WTC11 (cell line): ENCODE results near the gene URI1. TPM values are rescaled to one million over a fixed set of nuclear protein-coding genes. Genes with fewer than 3 reads are reported as not detected.

Source experiments
- AR ChIP-seq: fragments of 250-450 bp; sonication (Bioruptor Pico); IDR thresholded peaks from 2 replicates; pipeline ENCODE4 v1.9.0; 2021; ENCODE audit warnings: mild to moderate bottlenecking
- ARID4B ChIP-seq: sonication (generic); formaldehyde crosslinking; IDR thresholded peaks from 2 replicates; pipeline ENCODE4 v1.8.0; 2023; ENCODE audit warnings: missing genetic modification reagents, mild to moderate bottlenecking, borderline replicate concordance
- ATF6 ChIP-seq: sonication (generic); formaldehyde crosslinking; IDR thresholded peaks from 2 replicates; pipeline ENCODE4 v1.8.1; 2023; ENCODE audit warnings: mild to moderate bottlenecking, missing genetic modification reagents
- CREB1 ChIP-seq: sonication (generic); formaldehyde crosslinking; IDR thresholded peaks from 2 replicates; pipeline ENCODE4 v1.8.0; 2023; ENCODE audit warnings: mild to moderate bottlenecking, missing genetic modification reagents
- ERG ChIP-seq: fragments of 250-450 bp; sonication (Bioruptor Pico); IDR thresholded peaks from 2 replicates; pipeline ENCODE4 v1.8.0; 2021; ENCODE audit warnings: mild to moderate bottlenecking
- ETV6 ChIP-seq: sonication (generic); formaldehyde crosslinking; IDR thresholded peaks from 2 replicates; pipeline ENCODE4 v1.8.1; 2022; ENCODE audit warnings: mild to moderate bottlenecking, missing genetic modification reagents
- GTF2I ChIP-seq: fragments of 250-450 bp; sonication (Bioruptor Pico); conservative IDR thresholded peaks from 2 replicates; pipeline ENCODE4 v1.4.0; 2021; ENCODE audit warnings: mild to moderate bottlenecking
- JUN ChIP-seq: sonication (generic); formaldehyde crosslinking; IDR thresholded peaks from 2 replicates; pipeline ENCODE4 v1.8.0; 2023; ENCODE audit warnings: mild to moderate bottlenecking, missing genetic modification reagents
- NFE2L1 ChIP-seq: sonication (generic); formaldehyde crosslinking; IDR thresholded peaks from 2 replicates; pipeline ENCODE4 v1.8.1; 2023; ENCODE audit warnings: missing genetic modification reagents
- NR2C2 ChIP-seq: sonication (generic); formaldehyde crosslinking; IDR thresholded peaks from 2 replicates; pipeline ENCODE4 v1.8.0; 2022; ENCODE audit warnings: mild to moderate bottlenecking, missing genetic modification reagents
- SMAD3 ChIP-seq: sonication (generic); formaldehyde crosslinking; IDR thresholded peaks from 2 replicates; pipeline ENCODE4 v1.8.0; 2022; ENCODE audit warnings: missing genetic modification reagents, mild to moderate bottlenecking, borderline replicate concordance
- SOX15 ChIP-seq: fragments of 250-450 bp; sonication (Bioruptor Pico); IDR thresholded peaks from 2 replicates; pipeline ENCODE4 v1.9.0; 2021; ENCODE audit warnings: mild to moderate bottlenecking
- TCF7 ChIP-seq: sonication (generic); formaldehyde crosslinking; IDR thresholded peaks from 2 replicates; pipeline ENCODE4 v1.8.0; 2022; ENCODE audit warnings: mild to moderate bottlenecking, low read depth, missing genetic modification reagents, moderate library complexity
- TEAD4 ChIP-seq: sonication (generic); formaldehyde crosslinking; IDR thresholded peaks from 2 replicates; pipeline ENCODE4 v1.8.0; 2022; ENCODE audit warnings: mild to moderate bottlenecking, missing genetic modification reagents
- TP53 ChIP-seq: sonication (generic); formaldehyde crosslinking; IDR thresholded peaks from 2 replicates; pipeline ENCODE4 v1.8.1; 2023; ENCODE audit warnings: mild to moderate bottlenecking, missing genetic modification reagents
- ZNF232 ChIP-seq: sonication (generic); formaldehyde crosslinking; IDR thresholded peaks from 2 replicates; pipeline ENCODE4 v1.8.0; 2022; ENCODE audit warnings: mild to moderate bottlenecking, missing genetic modification reagents
- ZNF396 ChIP-seq: fragments of 250-450 bp; sonication (Bioruptor Pico); IDR thresholded peaks from 2 replicates; pipeline ENCODE4 v1.8.0; 2021; ENCODE audit warnings: mild to moderate bottlenecking, moderate library complexity, borderline replicate concordance
- ZNF425 ChIP-seq: fragments of 250-450 bp; sonication (Bioruptor Pico); conservative IDR thresholded peaks from 2 replicates; pipeline ENCODE4 v1.9.0; 2021; ENCODE audit warnings: mild to moderate bottlenecking
- ZSCAN18 ChIP-seq: fragments of 250-450 bp; sonication (Bioruptor Pico); IDR thresholded peaks from 2 replicates; pipeline ENCODE4 v2.1.2; 2022; ENCODE audit warnings: mild to moderate bottlenecking, moderate library complexity
- total RNA-seq: library from RNA; stranded (reverse); gene quantifications from 3 replicates; pipeline ENCODE4 v1.2.3, GENCODE V29; 2021

Gene URI1
- total RNA-seq, 1 experiment from 2014 or later, result 57.1 TPM

GRCh38 chr19:29942404-29943261 lies 594 bp downstream of the URI1 start (continued):
- TF ChIP-seq ZNF425 (CRISPR knock-in tag), result no peak
- TF ChIP-seq SMAD3 (CRISPR knock-in tag), result no peak
- TF ChIP-seq ERG (CRISPR knock-in tag), result no peak
- TF ChIP-seq JUN, result no peak
- TF ChIP-seq ETV6, result peak; percentile 33; the same call in 1 of the 2 replicates
- TF ChIP-seq AR (CRISPR knock-in tag), result no peak
- TF ChIP-seq GTF2I, result no peak
- no peak for TF ChIP-seq CREB1 (CRISPR knock-in tag)
- no peak for TF ChIP-seq TP53 (CRISPR knock-in tag)
- no peak for TF ChIP-seq NR2C2 (CRISPR knock-in tag)
- TF ChIP-seq TCF7 (CRISPR knock-in tag), result no peak
- no peak for TF ChIP-seq SOX15
- TF ChIP-seq ARID4B (CRISPR knock-in tag), result no peak
- TF ChIP-seq TEAD4 (CRISPR knock-in tag), result no peak
- TF ChIP-seq ZSCAN18 (CRISPR knock-in tag), result no peak
- TF ChIP-seq ZNF396 (CRISPR knock-in tag), result no peak
- no peak for TF ChIP-seq NFE2L1
- TF ChIP-seq ATF6 (CRISPR knock-in tag), result no peak
- 0 out of 2 replicates have a peak, but pooled peaks have one; percentile 14 for TF ChIP-seq ZNF232
